Measurements from ENCODE around the gene NDE1.

The NDE1 gene

DNA sequence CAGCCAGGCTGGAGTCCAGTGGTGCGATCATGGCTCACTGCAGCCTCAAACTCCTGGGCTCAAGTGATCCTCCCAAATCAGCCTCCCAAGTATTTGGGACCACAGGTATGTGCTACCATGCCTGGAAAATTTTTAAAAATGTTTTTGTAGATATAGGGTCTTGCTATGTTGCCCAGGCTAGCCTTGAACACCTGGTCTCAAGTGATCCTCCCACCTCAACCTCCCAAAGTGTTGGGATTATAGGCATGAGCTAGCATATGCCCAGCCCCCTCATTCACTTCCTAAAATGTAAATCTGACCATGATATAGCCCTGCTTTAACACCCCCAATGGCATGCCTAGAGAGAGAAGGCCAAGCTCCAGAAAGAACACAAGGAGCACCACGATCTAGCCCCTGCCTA lies 98.6 kb downstream of the NDE1 start:
- Histone ChIP-seq H3K27ac (ENCODE audit: insufficient read depth in 1 of 2, low read depth in 1 of 2, low read length in 2 of 2, poor library complexity in 1 of 2, severe bottlenecking in 2 of 2) (no peak overlapping the region), H3K4me3 (ENCODE audit: control insufficient read depth in 1 of 7, extremely low read depth in 1 of 7, insufficient read depth in 4 of 7, low read depth in 2 of 7, low read length in 6 of 7) (no peak overlapping the region), H3K27me3 (replicated peaks in 2 of 5; ENCODE audit: control insufficient read depth in 4 of 5, insufficient read depth in 5 of 5, low read length in 4 of 5) (no peaks in the 10 kb centered on the region), H3K36me3 (ENCODE audit: control insufficient read depth in 4 of 4, insufficient read depth in 4 of 4, low read length in 3 of 4) (peaks cover 0 to 11% (median 0%) of the 10 kb centered on the region in 4 experiments), H3K4me1 (ENCODE audit: control extremely low read depth in 1 of 4, control insufficient read depth in 4 of 4, insufficient read depth in 4 of 4, low read length in 3 of 4) (peaks cover 0 to 6% (median 2%) of the 10 kb centered on the region in 4 experiments), H3K9me3 (ENCODE audit: control extremely low read depth in 1 of 5, control insufficient read depth in 4 of 5, insufficient read depth in 2 of 5, low read depth in 1 of 5, low read length in 4 of 5) (peaks cover 0 to 3% (median 0%) of the 10 kb centered on the region in 5 experiments)
- 100% methylated on average over 1 of the region's 2 CpGs for WGBS (ENCODE audit: insufficient coverage)
- POLR2A ChIA-PET: no interaction called here
- DNase-seq: no peak
- CTCF ChIA-PET: interaction anchor here (1.1 kb wide), 1 partner anchor 34 kb away, joined by 3 read pairs; no protein-coding TSS in a partner anchor

GRCh38 chr16:15749371-15749770 lies 99.3 kb downstream of the NDE1 start:
- POLR2A ChIA-PET: no interaction called here
- 60% methylated on average over 1 of the region's 2 CpGs for WGBS (ENCODE audit: insufficient coverage)
- Histone ChIP-seq H3K36me3 (ENCODE audit: control insufficient read depth in 4 of 4, insufficient read depth in 4 of 4, low read length in 3 of 4) (peaks cover 0 to 8% (median 0%) of the 10 kb centered on the region in 4 experiments), H3K27me3 (replicated peaks in 2 of 5; ENCODE audit: control insufficient read depth in 4 of 5, insufficient read depth in 5 of 5, low read length in 4 of 5) (no peaks in the 10 kb centered on the region), H3K4me3 (ENCODE audit: control insufficient read depth in 1 of 7, extremely low read depth in 1 of 7, insufficient read depth in 4 of 7, low read depth in 2 of 7, low read length in 6 of 7) (no peak overlapping the region), H3K4me1 (ENCODE audit: control extremely low read depth in 1 of 4, control insufficient read depth in 4 of 4, insufficient read depth in 4 of 4, low read length in 3 of 4) (peaks cover 0 to 6% (median 2%) of the 10 kb centered on the region in 4 experiments), H3K9me3 (ENCODE audit: control extremely low read depth in 1 of 5, control insufficient read depth in 4 of 5, insufficient read depth in 2 of 5, low read depth in 1 of 5, low read length in 4 of 5) (peaks cover 0 to 3% (median 0%) of the 10 kb centered on the region in 5 experiments), H3K27ac (ENCODE audit: insufficient read depth in 1 of 2, low read depth in 1 of 2, low read length in 2 of 2, poor library complexity in 1 of 2, severe bottlenecking in 2 of 2) (no peak overlapping the region)
- CTCF ChIA-PET: interaction anchor here (1.1 kb wide), 1 partner anchor 33 kb away, joined by 3 read pairs; no protein-coding TSS in a partner anchor
- no peak for DNase-seq

- Histone ChIP-seq H3K27me3 (replicated peaks in 2 of 5; ENCODE audit: control insufficient read depth in 4 of 5, insufficient read depth in 5 of 5, low read length in 4 of 5) (no peaks in the 10 kb centered on the region), H3K27ac (ENCODE audit: insufficient read depth in 1 of 2, low read depth in 1 of 2, low read length in 2 of 2, poor library complexity in 1 of 2, severe bottlenecking in 2 of 2) (no peak overlapping the region), H3K4me3 (ENCODE audit: control insufficient read depth in 1 of 7, extremely low read depth in 1 of 7, insufficient read depth in 4 of 7, low read depth in 2 of 7, low read length in 6 of 7) (no peak overlapping the region), H3K36me3 (ENCODE audit: control insufficient read depth in 4 of 4, insufficient read depth in 4 of 4, low read length in 3 of 4) (peaks cover 0 to 8% (median 0%) of the 10 kb centered on the region in 4 experiments), H3K4me1 (ENCODE audit: control extremely low read depth in 1 of 4, control insufficient read depth in 4 of 4, insufficient read depth in 4 of 4, low read length in 3 of 4) (peaks cover 0 to 2% (median 0%) of the 10 kb centered on the region in 4 experiments), H3K9me3 (ENCODE audit: control extremely low read depth in 1 of 5, control insufficient read depth in 4 of 5, insufficient read depth in 2 of 5, low read depth in 1 of 5, low read length in 4 of 5) (peaks cover 0 to 3% (median 0%) of the 10 kb centered on the region in 5 experiments)
- ChIA-PET POLR2A (no interaction called here), CTCF (no interaction called here)
- no peak for DNase-seq
- 92% methylated on average over 17 of the region's 18 CpGs for WGBS (ENCODE audit: insufficient coverage)
Observed at GRCh38 chr16:15749985-15750384, 99.9 kb downstream of the NDE1 start.

DNA sequence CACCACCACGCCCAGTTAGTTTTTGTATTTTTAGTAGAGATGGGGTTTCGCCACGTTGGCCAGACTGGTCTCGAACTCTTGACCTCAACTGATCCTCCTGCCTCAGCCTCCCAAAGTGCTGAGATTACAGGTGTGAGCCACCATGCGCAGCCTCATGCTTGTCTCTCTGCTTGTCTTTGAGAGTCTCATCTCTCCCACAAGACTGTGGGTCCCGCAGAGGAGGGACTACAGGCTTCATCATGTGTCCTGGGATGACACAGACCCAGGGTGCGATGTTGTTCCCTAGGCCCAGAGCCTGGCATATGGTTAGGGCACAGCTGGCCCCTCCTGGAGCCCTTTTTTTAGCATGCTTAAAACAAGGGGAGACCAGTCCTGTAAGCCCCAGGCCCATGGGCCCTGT lies 101.9 kb downstream of the NDE1 start:
- H3K4me3 ChIP-seq (ENCODE audit: control insufficient read depth in 1 of 7, extremely low read depth in 1 of 7, insufficient read depth in 4 of 7, low read depth in 2 of 7, low read length in 6 of 7): no peak overlapping the region
- POLR2A ChIA-PET: interaction anchor here (0.7 kb wide), 1 partner anchor 22 kb away, joined by 7 read pairs; no protein-coding TSS in a partner anchor
- CTCF ChIA-PET: no interaction called here

GRCh38 chr16:15752717-15753488 lies 102.9 kb downstream of the NDE1 start:
- POLR2A ChIA-PET: no interaction called here
- CTCF ChIA-PET: interaction anchor here (1.5 kb wide), 1 partner anchor 13 kb away, joined by 3 read pairs; no protein-coding TSS in a partner anchor
- no peak overlapping the region for H3K27ac ChIP-seq (ENCODE audit: insufficient read depth in 1 of 2, low read depth in 1 of 2, low read length in 2 of 2, poor library complexity in 1 of 2, severe bottlenecking in 2 of 2)
- H3K27me3 ChIP-seq (replicated peaks in 2 of 5; ENCODE audit: control insufficient read depth in 4 of 5, insufficient read depth in 5 of 5, low read length in 4 of 5): no peaks in the 10 kb centered on the region
- no peak overlapping the region for H3K4me3 ChIP-seq (ENCODE audit: control insufficient read depth in 1 of 7, extremely low read depth in 1 of 7, insufficient read depth in 4 of 7, low read depth in 2 of 7, low read length in 6 of 7)
- 88% methylated on average over 11 of the region's 12 CpGs for WGBS (ENCODE audit: insufficient coverage)
- no peak for DNase-seq
- peaks cover 0 to 3% (median 0%) of the 10 kb centered on the region in 4 experiments for H3K36me3 ChIP-seq (ENCODE audit: control insufficient read depth in 4 of 4, insufficient read depth in 4 of 4, low read length in 3 of 4)
- no peaks in the 10 kb centered on the region for H3K4me1 ChIP-seq (ENCODE audit: control extremely low read depth in 1 of 4, control insufficient read depth in 4 of 4, insufficient read depth in 4 of 4, low read length in 3 of 4)
- H3K9me3 ChIP-seq (ENCODE audit: control extremely low read depth in 1 of 5, control insufficient read depth in 4 of 5, insufficient read depth in 2 of 5, low read depth in 1 of 5, low read length in 4 of 5): peaks cover 0 to 3% (median 0%) of the 10 kb centered on the region in 5 experiments

More for the DNA sequence above, 101.9 kb downstream of the NDE1 start:
- WGBS (ENCODE audit: insufficient coverage): 100% methylated on average over 4 of the region's 7 CpGs
- Histone ChIP-seq H3K4me1 (ENCODE audit: control extremely low read depth in 1 of 4, control insufficient read depth in 4 of 4, insufficient read depth in 4 of 4, low read length in 3 of 4) (no peaks in the 10 kb centered on the region), H3K36me3 (ENCODE audit: control insufficient read depth in 4 of 4, insufficient read depth in 4 of 4, low read length in 3 of 4) (peaks cover 0 to 6% (median 0%) of the 10 kb centered on the region in 4 experiments), H3K27ac (ENCODE audit: insufficient read depth in 1 of 2, low read depth in 1 of 2, low read length in 2 of 2, poor library complexity in 1 of 2, severe bottlenecking in 2 of 2) (no peak overlapping the region), H3K27me3 (replicated peaks in 2 of 5; ENCODE audit: control insufficient read depth in 4 of 5, insufficient read depth in 5 of 5, low read length in 4 of 5) (no peaks in the 10 kb centered on the region), H3K9me3 (ENCODE audit: control extremely low read depth in 1 of 5, control insufficient read depth in 4 of 5, insufficient read depth in 2 of 5, low read depth in 1 of 5, low read length in 4 of 5) (peaks cover 0 to 3% (median 0%) of the 10 kb centered on the region in 5 experiments)
- no peak for DNase-seq

DNA sequence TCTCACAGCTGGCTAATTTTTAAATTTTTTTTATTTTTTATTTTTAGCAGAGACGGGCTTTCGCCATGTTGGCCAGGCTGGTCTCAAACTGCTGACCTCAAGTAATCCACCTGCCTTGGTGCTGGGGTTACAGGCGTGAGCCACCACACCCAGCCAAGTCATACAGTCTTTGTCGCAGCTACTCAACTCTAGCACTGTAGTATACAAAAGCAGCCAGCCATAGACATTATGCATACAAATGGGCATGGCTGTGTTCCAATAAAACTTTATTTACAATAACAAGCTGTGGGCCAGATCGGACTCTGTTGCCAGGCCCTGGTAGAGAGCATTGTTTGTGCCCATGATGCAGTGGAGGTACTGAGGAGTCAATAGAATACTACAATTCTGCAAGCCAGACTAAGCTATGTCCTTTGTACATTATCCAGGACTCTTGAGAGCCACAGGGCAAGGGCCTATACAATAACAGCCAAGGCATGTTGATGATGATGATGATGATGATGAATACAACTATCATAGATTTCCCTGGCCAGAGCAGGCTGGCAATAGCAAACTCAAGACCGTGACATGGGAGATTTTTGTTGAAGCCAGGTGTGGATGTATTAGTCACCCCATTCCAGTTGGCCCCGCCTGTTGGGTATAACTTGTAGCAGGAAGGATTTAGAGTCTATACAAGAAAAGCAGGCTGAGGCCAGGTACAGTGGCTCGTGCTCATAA lies 104.9 kb downstream of the NDE1 start:
- Histone ChIP-seq H3K4me1 (ENCODE audit: control extremely low read depth in 1 of 4, control insufficient read depth in 4 of 4, insufficient read depth in 4 of 4, low read length in 3 of 4) (no peaks in the 10 kb centered on the region), H3K27me3 (replicated peaks in 2 of 5; ENCODE audit: control insufficient read depth in 4 of 5, insufficient read depth in 5 of 5, low read length in 4 of 5) (no peaks in the 10 kb centered on the region), H3K4me3 (ENCODE audit: control insufficient read depth in 1 of 7, extremely low read depth in 1 of 7, insufficient read depth in 4 of 7, low read depth in 2 of 7, low read length in 6 of 7) (no peak overlapping the region), H3K9me3 (ENCODE audit: control extremely low read depth in 1 of 5, control insufficient read depth in 4 of 5, insufficient read depth in 2 of 5, low read depth in 1 of 5, low read length in 4 of 5) (no peaks in the 10 kb centered on the region), H3K27ac (ENCODE audit: insufficient read depth in 1 of 2, low read depth in 1 of 2, low read length in 2 of 2, poor library complexity in 1 of 2, severe bottlenecking in 2 of 2) (no peak overlapping the region), H3K36me3 (ENCODE audit: control insufficient read depth in 4 of 4, insufficient read depth in 4 of 4, low read length in 3 of 4) (no peaks in the 10 kb centered on the region)
- CTCF ChIA-PET: interaction anchor here (1.1 to 2.0 kb wide), 7 partner anchors 11 to 133 kb away, joined by 3 to 9 read pairs (median 5); no protein-coding TSS in a partner anchor
- 96% methylated on average over 5 of the region's 8 CpGs for WGBS (ENCODE audit: insufficient coverage)
- POLR2A ChIA-PET: no interaction called here
- no peak for DNase-seq

GRCh38 chr16:15757077-15757386 lies 107.0 kb downstream of the NDE1 start:
- 51% methylated on average over 5 of the region's 10 CpGs for WGBS (ENCODE audit: insufficient coverage)
- H3K4me1 ChIP-seq (ENCODE audit: control extremely low read depth in 1 of 4, control insufficient read depth in 4 of 4, insufficient read depth in 4 of 4, low read length in 3 of 4): no peaks in the 10 kb centered on the region
- ChIA-PET CTCF (interaction anchor here (0.6 to 1.5 kb wide), 7 partner anchors 10 to 377 kb away, joined by 3 to 4 read pairs (median 3); no protein-coding TSS in a partner anchor), POLR2A (no interaction called here)
- H3K4me3 ChIP-seq (ENCODE audit: control insufficient read depth in 1 of 7, extremely low read depth in 1 of 7, insufficient read depth in 4 of 7, low read depth in 2 of 7, low read length in 6 of 7): peak overlapping the region in 1 of 7 experiments; percentile 19
- H3K27ac ChIP-seq (ENCODE audit: insufficient read depth in 1 of 2, low read depth in 1 of 2, low read length in 2 of 2, poor library complexity in 1 of 2, severe bottlenecking in 2 of 2): no peak overlapping the region
- DNase-seq: no peak
- no peaks in the 10 kb centered on the region for H3K27me3 ChIP-seq (replicated peaks in 2 of 5; ENCODE audit: control insufficient read depth in 4 of 5, insufficient read depth in 5 of 5, low read length in 4 of 5)
- H3K9me3 ChIP-seq (ENCODE audit: control extremely low read depth in 1 of 5, control insufficient read depth in 4 of 5, insufficient read depth in 2 of 5, low read depth in 1 of 5, low read length in 4 of 5): no peaks in the 10 kb centered on the region
- no peaks in the 10 kb centered on the region for H3K36me3 ChIP-seq (ENCODE audit: control insufficient read depth in 4 of 4, insufficient read depth in 4 of 4, low read length in 3 of 4)

Measured in common myeloid progenitor, CD34-positive (primary cell).